Glomerular endothelial cell (primary cell): ENCODE results near the gene PHIP. TPM values are rescaled to one million over a fixed set of nuclear protein-coding genes. Genes with fewer than 3 reads are reported as not detected.
"Not testable (repeated sequence)": the region's sequence is repeated elsewhere in the genome, so short reads cannot be mapped to it uniquely, and the experiment has no call there.

Source experiments
- DNase-seq: peaks from one replicate; pipeline ENCODE4 v3.0.0-alpha.2; 2011; ENCODE audit warnings: low read depth, low spot score; ENCODE audit errors: extremely low read depth
- total RNA-seq: library from RNA; depleted of rRNA; stranded (reverse); fragments of >200 nt; gene quantifications from 2 replicates; pipeline ENCODE4 v1.2.3, GENCODE V29; 2015

Gene PHIP
- total RNA-seq = 14.9 and 19.0 TPM in 2 replicates

- peak; percentile 75 for DNase-seq
Observed at GRCh38 chr6:79078075-79078969, at the start of gene PHIP. Gene PHIP, minus strand, starts transcription at chr6:79078254. Its CDS starts 186 bp downstream, at chr6:79078068.

- no peak for DNase-seq
Observed at GRCh38 chr6:79127660-79128059, 49.6 kb upstream of the PHIP start.

- DNase-seq = no peak
Observed at GRCh38 chr6:79119217-79119616, 41.2 kb upstream of the PHIP start.

- no peak for DNase-seq
Observed at GRCh38 chr6:79117752-79118151, 39.7 kb upstream of the PHIP start.

GRCh38 chr6:79115553-79116182 is 37.6 kb upstream of the PHIP start:
- DNase-seq = no peak

GRCh38 chr6:79111549-79111948 is 33.5 kb upstream of the PHIP start:
- no peak for DNase-seq

- DNase-seq = no peak
Observed at GRCh38 chr6:79101164-79101563, 23.1 kb upstream of the PHIP start.

- DNase-seq = no peak
Observed at GRCh38 chr6:79100304-79100703, 22.2 kb upstream of the PHIP start.

GRCh38 chr6:79094938-79095337 is 16.9 kb upstream of the PHIP start:
- no peak for DNase-seq

- DNase-seq = not testable (repeated sequence)
Observed at GRCh38 chr6:79091801-79092200, 13.7 kb upstream of the PHIP start.

GRCh38 chr6:79089552-79090404 is 11.7 kb upstream of the PHIP start:
- DNase-seq = no peak

GRCh38 chr6:79084693-79085092 is 6.6 kb upstream of the PHIP start:
- DNase-seq = no peak

- no peak for DNase-seq
Observed at GRCh38 chr6:79082304-79082703, 4.2 kb upstream of the PHIP start.

GRCh38 chr6:79081663-79082062 is 3.6 kb upstream of the PHIP start:
- no peak for DNase-seq

GRCh38 chr6:79079561-79080041 is 1.5 kb upstream of the PHIP start:
- no peak for DNase-seq

- DNase-seq = no peak
Observed at GRCh38 chr6:79077715-79078074, 359 bp downstream of the PHIP start.

- no peak for DNase-seq
Observed at GRCh38 chr6:79076782-79077641, 1.0 kb downstream of the PHIP start.

GRCh38 chr6:79076160-79076559 is 1.9 kb downstream of the PHIP start:
- DNase-seq = no peak

- no peak for DNase-seq
Observed at GRCh38 chr6:79073888-79074287, 4.2 kb downstream of the PHIP start.

GRCh38 chr6:79072640-79073181 is 5.3 kb downstream of the PHIP start:
- no peak for DNase-seq
